Stimulated activated CD8-positive, alpha-beta memory T cell treated with anti-CD3 and anti-CD28 coated beads, Interleukin-12 subunit alpha, Interleukin-12 subunit beta, amount 100 ng/mL, for 4 hours (primary cell): ENCODE data around the gene SLC26A1.

Source experiments
- DNase-seq: peaks from one replicate; pipeline ENCODE4 v3.0.0-alpha.2; 2020; ENCODE audit warnings: low read depth

Gene SLC26A1, protein sequence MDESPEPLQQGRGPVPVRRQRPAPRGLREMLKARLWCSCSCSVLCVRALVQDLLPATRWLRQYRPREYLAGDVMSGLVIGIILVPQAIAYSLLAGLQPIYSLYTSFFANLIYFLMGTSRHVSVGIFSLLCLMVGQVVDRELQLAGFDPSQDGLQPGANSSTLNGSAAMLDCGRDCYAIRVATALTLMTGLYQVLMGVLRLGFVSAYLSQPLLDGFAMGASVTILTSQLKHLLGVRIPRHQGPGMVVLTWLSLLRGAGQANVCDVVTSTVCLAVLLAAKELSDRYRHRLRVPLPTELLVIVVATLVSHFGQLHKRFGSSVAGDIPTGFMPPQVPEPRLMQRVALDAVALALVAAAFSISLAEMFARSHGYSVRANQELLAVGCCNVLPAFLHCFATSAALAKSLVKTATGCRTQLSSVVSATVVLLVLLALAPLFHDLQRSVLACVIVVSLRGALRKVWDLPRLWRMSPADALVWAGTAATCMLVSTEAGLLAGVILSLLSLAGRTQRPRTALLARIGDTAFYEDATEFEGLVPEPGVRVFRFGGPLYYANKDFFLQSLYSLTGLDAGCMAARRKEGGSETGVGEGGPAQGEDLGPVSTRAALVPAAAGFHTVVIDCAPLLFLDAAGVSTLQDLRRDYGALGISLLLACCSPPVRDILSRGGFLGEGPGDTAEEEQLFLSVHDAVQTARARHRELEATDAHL

DNA sequence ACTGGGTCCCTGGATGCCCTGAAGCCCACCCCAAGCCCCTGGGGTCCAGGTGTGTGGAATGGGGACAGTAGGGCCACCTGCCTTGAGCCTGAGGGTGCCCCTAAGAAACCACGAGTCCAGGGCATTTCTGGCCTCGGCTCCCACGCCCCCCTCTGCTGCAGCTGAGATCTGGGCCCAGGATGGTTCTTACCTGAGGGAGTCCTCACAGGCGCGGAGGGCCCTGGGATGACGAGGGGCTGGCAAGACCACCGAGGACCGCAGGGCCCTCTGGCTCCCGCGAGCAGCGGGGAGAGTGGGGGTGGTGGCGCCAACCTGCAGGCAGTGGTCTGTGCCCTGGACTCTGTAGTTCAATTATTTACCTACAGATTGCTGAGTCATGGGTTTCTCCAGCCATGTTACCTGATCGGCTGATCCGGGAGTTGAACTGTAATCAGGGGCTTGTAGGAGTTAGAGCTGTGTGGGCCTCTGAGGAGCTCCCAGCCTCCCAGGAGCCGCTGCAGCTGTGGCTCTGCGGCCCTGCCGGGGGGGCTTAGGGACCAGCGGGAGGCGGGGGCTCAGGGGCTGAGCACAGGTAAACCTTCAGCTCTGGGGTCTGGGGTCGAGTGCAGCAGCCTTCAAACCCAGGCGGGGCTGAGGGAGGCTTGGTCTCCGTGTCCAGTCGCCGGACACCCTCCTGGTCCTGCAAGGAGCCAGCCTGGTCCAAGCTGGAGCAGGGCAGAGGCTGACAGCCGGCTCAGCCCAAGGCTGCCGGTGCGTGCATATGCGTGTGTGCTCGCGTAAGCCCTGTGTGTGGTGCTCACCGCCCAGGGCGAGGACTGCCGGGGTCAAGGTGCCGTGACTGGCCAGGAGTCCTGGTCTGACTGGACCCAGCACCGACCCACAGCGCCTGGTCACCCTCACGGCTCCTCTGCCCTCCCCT is at the start of gene SLC26A1:
SLC26A1 (minus strand) TSS at position 294 of the 919 bp plus-strand sequence. CDS start 1,701 bp downstream, outside the sequence.
- DNase-seq, result no peak

DNA sequence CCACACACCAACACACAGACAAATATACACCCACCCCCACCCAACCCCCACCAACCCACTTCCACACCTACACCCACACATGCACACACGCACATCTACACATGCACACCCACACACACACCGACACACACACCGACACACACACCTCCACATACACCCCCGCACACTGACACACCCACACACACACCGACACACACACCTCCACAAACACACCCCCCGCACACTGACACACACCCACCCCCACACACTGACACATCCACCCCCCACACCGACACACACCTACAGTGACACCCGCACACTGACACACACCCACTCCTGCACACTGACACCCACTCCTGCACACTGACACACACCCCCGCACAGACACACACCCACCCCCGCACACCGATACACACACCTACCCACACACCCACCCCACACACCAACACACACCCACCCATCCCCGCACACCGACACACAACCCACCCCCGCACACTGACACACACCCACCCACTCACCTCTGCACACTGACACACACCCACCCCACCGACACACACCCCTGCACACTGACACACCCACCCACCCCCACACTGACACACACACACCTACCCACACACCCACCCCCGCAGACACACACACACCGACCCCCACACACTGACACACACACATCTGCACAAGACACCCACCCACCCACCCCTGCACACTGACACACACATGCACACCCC is 49.3 kb upstream of the SLC26A1 start:
- DNase-seq, result no peak

DNA sequence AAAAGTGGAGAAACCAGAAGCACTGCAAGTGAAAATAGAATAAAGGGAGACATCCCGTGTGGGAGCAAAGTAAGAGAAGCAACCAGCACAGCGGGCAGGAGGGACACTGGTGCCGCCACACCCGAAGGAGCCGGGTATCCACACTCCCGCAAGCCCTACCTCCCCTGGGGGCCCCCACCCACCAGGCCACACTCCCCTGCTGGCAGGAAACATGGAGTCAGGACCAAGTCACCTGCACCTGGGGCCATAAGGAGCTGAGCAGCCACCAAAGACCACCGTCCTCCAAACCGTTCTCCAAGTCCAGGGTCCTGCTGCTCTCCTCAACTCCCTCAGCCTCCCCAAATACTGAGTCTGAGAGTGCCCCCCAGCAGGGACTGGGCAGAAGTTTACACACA is 48.7 kb upstream of the SLC26A1 start:
- no peak for DNase-seq

GRCh38 chr4:1041147-1041935 is 48.1 kb upstream of the SLC26A1 start:
- DNase-seq, result no peak

DNA sequence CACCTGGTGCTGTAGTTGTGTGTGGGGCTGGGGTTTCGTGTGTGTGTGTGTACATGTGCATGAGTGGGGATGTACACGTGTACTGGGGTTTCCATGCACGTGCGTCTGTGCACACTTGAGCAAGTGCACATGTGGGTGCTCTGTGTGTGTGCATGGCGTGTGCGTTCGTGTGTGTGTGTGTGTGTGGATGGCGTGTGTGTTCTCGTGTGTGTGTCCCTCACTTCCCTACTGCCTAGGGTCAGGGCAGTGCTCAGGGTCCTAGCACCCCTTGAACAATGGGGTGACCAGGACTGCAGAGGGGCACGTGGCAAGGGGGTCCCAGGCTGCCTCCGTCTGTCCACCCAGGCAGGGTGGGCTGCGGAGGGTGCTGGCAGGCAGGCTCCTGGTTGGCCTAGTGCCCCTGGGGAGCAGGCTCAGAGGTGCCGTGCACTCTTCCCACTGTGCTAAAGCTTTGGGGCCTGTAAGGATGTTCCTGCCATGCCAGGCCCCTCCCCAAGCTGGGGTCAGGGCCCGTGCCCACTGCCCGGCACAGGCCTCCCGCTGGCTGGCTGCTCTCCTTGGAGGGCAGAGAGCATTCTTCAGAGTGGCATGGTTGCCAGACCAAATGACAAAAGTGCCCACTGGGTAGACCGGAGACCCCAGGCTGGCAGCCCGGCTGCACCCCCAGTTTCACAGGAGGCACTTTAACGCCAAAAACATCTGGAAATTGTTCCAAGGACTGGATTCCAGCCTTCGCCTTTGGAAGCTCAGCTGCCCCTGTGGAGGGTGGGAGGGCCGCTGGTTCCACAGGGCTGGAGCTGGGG is 47.3 kb upstream of the SLC26A1 start:
- no peak for DNase-seq

DNA sequence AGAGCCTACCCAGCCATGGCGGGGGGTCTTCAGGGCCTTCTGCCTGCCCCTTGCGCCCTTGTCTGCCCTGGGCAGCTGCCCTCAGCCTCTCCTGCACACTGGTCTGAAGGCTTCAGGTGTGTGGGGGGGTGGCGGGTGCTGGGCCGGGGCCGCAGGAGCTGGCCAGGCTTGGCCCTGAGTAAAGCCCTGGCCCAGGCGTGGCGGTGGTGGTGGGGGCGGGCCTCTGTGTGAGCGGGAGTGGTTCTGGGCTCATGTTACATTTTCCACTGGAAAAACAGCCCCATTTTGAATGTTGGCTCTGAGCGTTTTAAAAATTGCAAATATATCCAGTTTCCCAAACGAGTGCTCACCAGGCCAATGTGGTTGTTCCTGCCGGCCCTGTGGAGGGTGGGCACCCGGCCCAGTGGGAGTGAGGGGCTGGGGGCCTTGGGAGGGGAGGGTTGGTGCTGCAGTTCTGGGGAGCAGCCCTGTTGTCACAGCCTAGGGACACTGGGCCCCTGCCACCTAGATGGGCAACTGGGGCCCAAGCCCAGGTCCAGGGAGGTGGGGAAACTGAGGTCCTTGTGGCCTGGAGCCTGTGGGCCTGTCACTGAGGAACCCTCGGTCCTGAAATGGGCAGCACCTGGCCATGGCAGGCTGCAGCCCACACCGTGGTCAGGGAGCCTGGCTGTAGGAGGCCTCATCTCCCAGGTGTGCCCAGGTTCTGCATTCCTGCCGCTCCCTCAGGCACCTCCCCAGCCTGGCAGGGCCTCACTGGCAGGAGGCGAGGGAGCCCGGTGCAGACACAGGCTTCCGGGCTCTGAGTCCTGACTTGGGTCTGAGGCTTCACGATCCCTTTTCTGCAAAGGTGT is 46.5 kb upstream of the SLC26A1 start:
- DNase-seq, result no peak

DNA sequence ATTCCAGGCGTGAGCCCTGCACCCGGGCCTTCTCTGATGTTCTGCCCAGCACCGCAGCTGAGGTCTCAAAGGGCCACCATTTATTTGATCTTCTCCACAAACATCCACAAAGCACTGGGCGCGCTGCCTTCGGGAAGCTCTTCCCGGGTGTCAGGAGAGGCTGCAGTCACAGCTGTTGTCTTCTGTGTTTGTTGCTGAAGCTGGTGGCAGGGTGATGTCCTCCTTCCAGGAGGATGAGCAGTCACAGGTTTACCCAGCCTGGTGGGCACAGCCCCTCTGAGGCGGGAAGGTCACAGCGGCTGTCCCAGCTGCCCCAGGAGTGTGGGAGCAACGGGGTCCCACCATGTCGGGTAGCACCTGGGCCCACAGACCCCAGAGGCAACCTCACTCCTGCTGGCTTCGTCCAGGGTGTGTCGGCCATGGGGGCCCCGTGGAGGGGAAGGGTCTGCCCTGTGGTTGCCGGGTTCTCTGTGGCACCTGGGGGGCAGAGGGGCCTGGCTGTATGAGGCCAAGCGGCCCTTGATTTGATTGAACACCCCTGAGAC is 45.8 kb upstream of the SLC26A1 start:
- DNase-seq, result no peak

- DNase-seq, result no peak
These were observed 44.0 kb upstream of the SLC26A1 start for GRCh38 chr4:1036976-1037810.

- DNase-seq, result no peak
These were observed 42.9 kb upstream of the SLC26A1 start for GRCh38 chr4:1036095-1036494.

DNA sequence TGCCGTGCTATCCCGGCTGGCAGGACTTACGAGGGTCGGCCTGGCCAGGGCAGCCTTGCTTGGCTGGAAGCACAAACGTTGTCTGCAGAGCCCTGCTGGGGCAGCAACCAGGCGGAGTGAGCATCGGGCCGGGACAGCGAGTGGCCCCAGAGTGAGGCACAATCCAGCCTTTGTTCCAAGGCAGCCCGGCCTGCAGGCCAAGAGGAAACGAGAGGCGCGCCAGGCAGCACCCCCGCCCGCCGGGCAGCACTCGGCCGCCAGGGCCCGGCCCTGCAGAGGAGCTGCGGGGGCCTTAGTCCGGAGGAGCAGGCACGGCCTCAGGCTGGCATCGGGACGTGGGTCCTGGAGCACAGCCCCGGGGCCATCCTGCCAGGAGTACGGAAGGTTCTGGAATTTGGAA is 42.3 kb upstream of the SLC26A1 start:
- no peak for DNase-seq

DNA sequence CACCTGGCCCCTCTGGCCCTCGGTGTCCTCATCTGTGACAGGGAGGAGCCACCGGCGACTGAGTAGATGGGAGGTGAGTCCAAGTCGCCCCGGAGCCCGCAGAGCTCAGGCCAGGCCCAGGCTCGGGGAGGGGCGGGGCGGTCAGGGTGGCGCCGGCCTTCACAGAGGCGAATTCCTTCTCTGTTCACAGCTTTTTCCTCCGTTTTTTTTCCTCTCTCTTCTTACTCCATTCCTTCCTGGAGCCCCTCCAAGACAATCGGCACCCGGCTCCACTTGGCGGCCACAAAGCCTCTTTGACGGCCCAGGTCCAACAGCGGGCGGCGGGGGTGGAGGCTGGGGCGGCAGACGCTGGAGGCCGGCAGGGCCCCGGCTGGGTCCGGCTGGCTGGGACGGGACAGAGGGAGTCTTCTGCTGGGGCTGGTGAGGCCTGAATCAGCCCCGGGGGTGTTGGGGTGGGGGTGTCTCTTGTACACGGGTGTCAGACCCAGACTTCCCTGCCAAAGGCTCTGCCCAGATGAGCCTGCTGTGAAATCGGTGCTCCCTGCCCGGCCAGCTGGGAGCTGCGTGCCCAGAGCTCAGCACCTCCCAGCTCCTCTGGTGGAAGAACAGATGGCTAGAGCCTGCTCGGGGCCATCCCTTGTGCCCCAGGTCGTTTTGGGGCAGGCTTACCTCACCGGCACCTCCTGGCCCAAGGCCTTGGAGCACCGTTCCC is 40.8 kb upstream of the SLC26A1 start:
- no peak for DNase-seq

GRCh38 chr4:1032861-1033260 is 39.7 kb upstream of the SLC26A1 start:
- DNase-seq, result no peak

DNA sequence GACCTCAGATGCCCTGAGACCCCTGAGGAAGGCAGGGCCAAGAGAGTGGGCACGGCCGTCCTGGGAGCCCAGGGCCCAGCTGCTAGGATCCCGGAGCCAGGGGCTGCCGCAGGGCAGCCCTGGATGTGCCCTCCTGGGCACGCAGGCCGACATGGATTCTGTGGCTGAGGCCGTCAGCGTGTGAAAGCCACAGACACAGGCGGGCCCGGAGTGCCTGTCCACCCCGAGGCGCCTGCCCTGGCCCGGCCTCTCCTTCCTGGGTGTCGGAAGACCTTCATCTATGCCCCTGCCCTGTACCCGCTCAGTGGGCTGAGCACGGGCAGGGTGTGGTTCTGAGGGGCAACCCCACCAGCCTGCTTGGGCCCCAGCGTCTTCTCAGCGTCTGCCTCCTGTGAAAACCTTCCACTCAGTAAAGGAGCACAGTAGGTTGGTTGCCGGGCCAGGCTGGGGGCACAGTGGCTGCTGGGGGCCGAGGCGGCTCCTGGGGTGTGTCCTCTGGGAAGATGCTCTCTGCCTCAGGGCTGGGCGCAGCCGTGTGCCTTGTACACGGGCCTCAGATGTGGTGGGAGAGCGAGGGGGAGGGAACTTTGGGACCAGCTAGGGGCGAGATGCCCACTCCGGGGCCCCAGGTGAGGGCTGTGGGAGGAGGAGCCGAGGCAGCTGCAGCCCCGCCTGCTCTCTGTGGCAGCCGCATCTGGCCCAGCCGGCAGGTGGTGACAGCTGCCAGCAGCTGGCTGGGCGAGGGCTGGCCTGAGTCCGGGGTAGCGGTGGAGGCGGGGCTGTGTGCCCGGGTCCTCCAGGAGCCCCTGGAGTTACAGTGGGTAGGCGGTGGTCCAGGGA is 39.0 kb upstream of the SLC26A1 start:
- DNase-seq, result no peak

- no peak for DNase-seq
These were observed 38.1 kb upstream of the SLC26A1 start for GRCh38 chr4:1031346-1031745.

DNA sequence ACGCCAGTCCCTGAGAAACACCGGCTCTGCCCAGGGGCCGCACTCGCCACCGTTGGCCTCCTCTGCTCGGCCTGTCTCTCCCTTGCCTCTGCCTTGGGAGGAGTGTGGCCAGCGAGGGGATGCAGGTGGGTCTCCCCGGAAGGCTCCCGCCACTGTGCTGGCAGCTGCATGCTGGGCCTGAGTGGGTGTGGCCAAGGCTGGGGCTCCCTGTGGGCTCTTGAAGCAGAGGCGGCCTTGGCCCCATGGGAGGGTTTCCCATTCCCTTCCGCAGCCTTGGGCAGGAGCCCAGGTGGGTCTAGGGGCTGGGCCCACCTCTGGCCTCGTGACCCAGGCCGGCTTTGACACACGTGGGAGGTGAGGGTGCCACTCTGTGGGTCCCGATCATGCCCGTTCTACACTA is 37.4 kb upstream of the SLC26A1 start:
- DNase-seq, result no peak

DNA sequence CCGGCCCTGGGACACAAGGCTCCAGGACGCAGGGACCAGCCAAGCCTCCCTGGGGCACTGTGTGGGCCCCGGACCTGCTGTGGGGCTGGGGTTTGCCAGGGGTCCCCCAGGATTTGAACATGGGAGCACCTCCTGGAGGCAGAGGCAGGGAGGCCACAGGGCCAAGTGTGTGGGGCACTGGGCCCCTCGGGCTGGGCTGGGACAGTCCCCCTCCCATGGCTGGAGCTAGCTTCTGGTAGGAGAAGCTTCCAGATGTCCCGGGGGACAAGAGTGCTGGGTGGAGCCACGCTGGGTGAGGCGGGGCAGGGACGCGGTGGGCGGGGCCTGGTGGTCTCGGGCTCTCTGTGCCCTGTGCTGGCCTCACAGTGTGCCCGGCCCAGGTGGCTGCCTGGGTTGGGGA is 36.8 kb upstream of the SLC26A1 start:
- DNase-seq, result no peak
